HepG2 (cell line): ENCODE data around the gene PYY.

ENCODE experiments used
- FOXM1 ChIP-seq: sonication (generic); formaldehyde crosslinking; IDR thresholded peaks from 2 replicates; pipeline ENCODE4 v1.5.0; 2020; ENCODE audit warnings: missing genetic modification reagents
- JUNB ChIP-seq: sonication (generic); formaldehyde crosslinking; IDR thresholded peaks from 2 replicates; pipeline ENCODE4 v1.8.0; 2022; ENCODE audit warnings: missing genetic modification reagents, mild to moderate bottlenecking, borderline replicate concordance
- MAFK ChIP-seq, 2 experiments: IDR thresholded peaks in 1 of 2; conservative IDR thresholded peaks in 1 of 2; 2 replicates each; pipeline ENCODE4 v1.6.1; 2011; ENCODE audit warnings: improper control_type of control experiment in 2 of 2, low read length in 2 of 2
- POLR2AphosphoS5 ChIP-seq: IDR thresholded peaks from 2 replicates; pipeline ENCODE4 v1.6.1; 2012; ENCODE audit warnings: low read depth, low read length
- TAF1 ChIP-seq: sonication (generic); formaldehyde crosslinking; IDR thresholded peaks from 2 replicates; pipeline ENCODE4 v1.4.0; 2020; ENCODE audit warnings: missing genetic modification reagents
- TARDBP ChIP-seq: sonication (generic); formaldehyde crosslinking; IDR thresholded peaks from 2 replicates; pipeline ENCODE4 v1.8.0; 2022; ENCODE audit warnings: mild to moderate bottlenecking, missing genetic modification reagents

DNA sequence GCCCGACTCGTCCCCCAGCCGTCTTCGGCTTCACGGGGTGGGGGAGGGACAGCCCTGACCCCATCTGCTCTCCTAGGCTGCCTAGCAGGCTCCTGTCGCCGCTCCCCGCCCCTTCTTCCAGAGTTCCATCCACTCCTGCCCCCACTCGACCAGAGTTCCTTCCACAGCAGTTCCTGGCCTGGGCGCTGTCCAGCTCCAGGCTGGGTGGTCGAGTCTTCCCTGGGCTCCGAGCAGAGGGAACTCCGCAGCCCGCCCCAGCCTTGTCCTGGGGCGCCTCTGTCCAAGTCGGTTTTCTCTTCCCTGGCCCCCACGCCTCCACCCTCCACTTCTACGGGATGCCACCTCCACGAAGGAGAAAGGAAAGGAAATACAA, 1.4 kb downstream of the PYY start:
- TF ChIP-seq POLR2AphosphoS5 (no peak), JUNB (no peak), TARDBP (CRISPR knock-in tag) (no peak), MAFK (conservative IDR thresholded peaks at IDR 0.05 in 1 of 2, IDR thresholded peaks at IDR 0.05 in 1 of 2; ENCODE audit: low read length in 2 of 2) (no peak), TAF1 (CRISPR knock-in tag) (no peak), FOXM1 (CRISPR knock-in tag) (no peak)
